ENCODE data around the gene SMURF2. TPM values are rescaled to one million over a fixed set of nuclear protein-coding genes. Genes with fewer than 3 reads are reported as not detected.

SMURF2 gene
- total RNA-seq, 4 donors from 2014 or later, result 30.5 to 52.7 (median 44.1) TPM

DNA sequence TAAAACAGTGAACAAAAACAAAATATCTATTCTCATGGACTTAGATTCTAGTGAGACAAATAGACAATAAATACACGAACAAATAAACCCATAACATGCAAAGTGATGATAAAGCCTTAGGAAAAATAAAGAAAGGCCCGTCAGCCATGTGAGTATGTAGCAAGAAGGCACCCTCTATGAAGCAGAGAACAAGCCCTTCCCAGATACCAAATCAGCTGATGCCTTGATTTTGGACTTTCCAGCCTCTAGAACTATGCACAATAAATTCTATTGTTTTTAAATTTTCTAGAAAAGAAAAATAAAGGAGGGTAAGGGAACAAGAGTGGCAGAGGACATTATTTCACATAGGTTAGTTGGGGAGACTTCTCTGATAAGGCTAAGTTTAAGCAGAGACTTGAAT is 40.7 kb upstream of the SMURF2 start:
- DNase-seq (ENCODE audit: extremely low spot score), result no peak

DNA sequence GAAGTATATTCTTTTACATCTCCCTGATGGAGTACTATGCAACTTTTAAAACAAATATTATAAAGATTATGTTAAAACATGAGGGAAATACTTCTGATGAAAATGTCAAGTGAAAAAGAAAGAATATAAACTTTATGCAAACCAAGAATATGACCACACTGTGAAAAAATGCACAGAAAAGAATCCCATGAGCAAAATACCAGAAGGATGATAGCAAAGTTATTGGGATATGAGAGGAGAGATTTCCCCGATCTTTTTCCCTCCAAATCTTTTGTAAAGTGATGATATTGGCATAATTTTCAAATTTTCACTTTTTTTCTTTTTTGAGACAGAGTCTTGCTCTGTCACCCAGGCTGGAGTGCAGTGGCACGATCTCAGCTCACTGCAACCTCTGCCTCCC is 36.6 kb upstream of the SMURF2 start:
- no peak overlapping the region for H3K27ac ChIP-seq (replicated peaks in 1 of 4)
- no peaks in the 10 kb centered on the region for H3K9me3 ChIP-seq
- H3K4me3 ChIP-seq, result no peak overlapping the region
- H3K36me3 ChIP-seq, result no peaks in the 10 kb centered on the region
- 82% methylated on average over 2 of the region's 2 CpGs for WGBS
- TF ChIP-seq POLR2A (IDR thresholded peaks at IDR 0.05; ENCODE audit: low read depth) (no peak), EP300 (IDR thresholded peaks at IDR 0.05) (no peak), POLR2AphosphoS5 (IDR thresholded peaks at IDR 0.05) (no peak), CTCF (IDR thresholded peaks at IDR 0.05) (no peak)
- intact Hi-C loops (cut with DNase I), result no loop called here
- DNase-seq (ENCODE audit: extremely low spot score), result no peak
- peaks cover 0 to 5% (median 0%) of the 10 kb centered on the region in 4 donors for H3K27me3 ChIP-seq
- peaks cover 0 to 6% (median 0%) of the 10 kb centered on the region in 4 donors for H3K4me1 ChIP-seq

More for the DNA sequence above, 40.7 kb upstream of the SMURF2 start:
- intact Hi-C loops (cut with DNase I), result no loop called here
- H3K4me1 ChIP-seq, result peaks cover 12 to 20% (median 13%) of the 10 kb centered on the region in 4 donors
- no peaks in the 10 kb centered on the region for H3K9me3 ChIP-seq
- no peak overlapping the region for H3K27ac ChIP-seq (replicated peaks in 1 of 4)
- H3K36me3 ChIP-seq, result no peaks in the 10 kb centered on the region
- peaks cover 0 to 5% (median 0%) of the 10 kb centered on the region in 4 donors for H3K27me3 ChIP-seq
- no peak overlapping the region for H3K4me3 ChIP-seq
- 92% methylated on average over 2 of the region's 2 CpGs for WGBS
- TF ChIP-seq EP300 (IDR thresholded peaks at IDR 0.05) (no peak), CTCF (IDR thresholded peaks at IDR 0.05) (no peak), POLR2AphosphoS5 (IDR thresholded peaks at IDR 0.05) (no peak), POLR2A (IDR thresholded peaks at IDR 0.05; ENCODE audit: low read depth) (no peak)

DNA sequence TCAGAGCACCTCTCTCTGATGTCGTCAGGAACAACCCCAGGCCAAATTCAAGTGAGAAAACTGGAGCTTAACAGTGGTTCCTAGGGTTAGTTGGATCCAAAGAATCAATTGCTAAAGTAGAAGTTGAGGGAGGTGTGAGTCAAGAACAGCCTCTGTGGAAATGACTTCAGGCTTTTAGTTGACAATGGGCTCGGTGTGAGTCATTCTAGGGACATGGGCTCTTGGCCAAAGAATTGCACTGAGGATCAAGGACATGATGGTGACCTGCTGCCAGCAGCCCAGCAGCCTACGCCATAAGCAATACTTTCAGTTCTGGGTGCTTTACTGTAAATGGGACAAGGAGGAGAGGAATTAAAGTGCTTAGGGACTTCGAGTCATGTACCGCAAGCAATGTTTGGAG is 32.1 kb upstream of the SMURF2 start:
- H3K4me3 ChIP-seq, result no peak overlapping the region
- H3K36me3 ChIP-seq, result no peaks in the 10 kb centered on the region
- TF ChIP-seq POLR2AphosphoS5 (IDR thresholded peaks at IDR 0.05), result no peak
- TF ChIP-seq CTCF (IDR thresholded peaks at IDR 0.05), result no peak
- no peak for TF ChIP-seq EP300 (IDR thresholded peaks at IDR 0.05)
- TF ChIP-seq POLR2A (IDR thresholded peaks at IDR 0.05; ENCODE audit: low read depth), result no peak
- H3K27me3 ChIP-seq, result no peaks in the 10 kb centered on the region
- H3K9me3 ChIP-seq, result no peaks in the 10 kb centered on the region
- WGBS, result 65% methylated on average over 5 of the region's 5 CpGs
- no peak overlapping the region for H3K27ac ChIP-seq (replicated peaks in 1 of 4)
- H3K4me1 ChIP-seq, result peaks cover 0 to 7% (median 2%) of the 10 kb centered on the region in 4 donors
- intact Hi-C loops (cut with DNase I), result no loop called here
- no peak for DNase-seq (ENCODE audit: extremely low spot score)

GRCh38 chr17:64692187-64692586 is 30.1 kb upstream of the SMURF2 start:
- WGBS, result 70% methylated on average over 3 of the region's 3 CpGs
- intact Hi-C loops (cut with DNase I), result no loop called here
- H3K9me3 ChIP-seq, result no peaks in the 10 kb centered on the region
- TF ChIP-seq CTCF (IDR thresholded peaks at IDR 0.05) (no peak), EP300 (IDR thresholded peaks at IDR 0.05) (no peak), POLR2AphosphoS5 (IDR thresholded peaks at IDR 0.05) (no peak), POLR2A (IDR thresholded peaks at IDR 0.05; ENCODE audit: low read depth) (no peak)
- H3K4me3 ChIP-seq, result no peak overlapping the region
- DNase-seq (ENCODE audit: extremely low spot score), result no peak
- no peaks in the 10 kb centered on the region for H3K36me3 ChIP-seq
- no peaks in the 10 kb centered on the region for H3K27me3 ChIP-seq
- H3K4me1 ChIP-seq, result peaks cover 0 to 7% (median 2%) of the 10 kb centered on the region in 4 donors
- H3K27ac ChIP-seq (replicated peaks in 1 of 4), result no peak overlapping the region

DNA sequence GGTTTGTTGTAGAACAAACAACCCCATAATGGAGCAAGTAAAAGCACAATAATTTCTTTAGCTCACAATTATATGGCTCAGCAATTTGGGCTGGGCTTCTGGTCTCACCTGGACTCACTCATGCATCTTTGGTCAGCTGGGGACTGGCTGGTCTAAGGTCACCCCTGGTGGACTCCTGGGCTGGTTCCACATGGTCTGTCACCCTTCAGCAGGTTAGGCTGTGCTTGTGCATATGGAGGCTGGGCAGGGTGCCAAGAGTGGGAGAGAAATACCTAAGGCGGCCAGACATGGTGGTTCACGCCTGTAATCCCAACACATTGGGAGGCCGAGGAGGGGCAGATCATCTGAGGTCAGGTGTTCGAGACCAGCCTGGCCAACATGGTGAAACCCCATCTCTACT is 27.0 kb upstream of the SMURF2 start:
- Histone ChIP-seq H3K27ac (replicated peaks in 1 of 4) (no peak overlapping the region), H3K4me1 (peaks cover 0 to 3% (median 2%) of the 10 kb centered on the region in 4 donors), H3K27me3 (no peaks in the 10 kb centered on the region), H3K36me3 (no peaks in the 10 kb centered on the region), H3K4me3 (no peak overlapping the region), H3K9me3 (no peaks in the 10 kb centered on the region)
- 95% methylated on average over 4 of the region's 4 CpGs for WGBS
- intact Hi-C loops (cut with DNase I), result no loop called here
- no peak for DNase-seq (ENCODE audit: extremely low spot score)
- no peak for TF ChIP-seq CTCF (IDR thresholded peaks at IDR 0.05)

All from esophagus muscularis mucosa (tissue), 4 donors.